ENCODE measurements around the gene CMIP.

The CMIP gene

DNA sequence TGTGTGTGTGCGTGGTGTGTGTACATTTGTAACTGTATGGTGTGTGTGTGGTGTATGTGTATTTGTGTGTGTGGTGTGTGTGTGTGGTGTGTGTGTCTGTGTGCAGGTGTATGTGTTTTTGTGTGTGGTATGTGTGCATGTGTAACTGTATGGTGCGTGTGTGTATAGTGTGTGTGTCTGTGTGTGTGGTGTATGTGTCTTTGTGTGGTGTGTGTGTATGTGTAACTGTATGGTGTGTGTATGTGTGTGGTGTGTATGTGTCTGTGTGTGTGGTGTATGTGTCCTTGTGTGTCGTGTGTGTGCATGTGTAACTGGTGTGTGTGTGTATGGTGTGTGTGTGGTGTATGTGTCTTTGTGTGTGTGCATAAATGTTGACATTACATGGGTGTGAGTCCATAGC lies 170.8 kb downstream of the CMIP start:
- TF ChIP-seq GATA3 (IDR thresholded peaks at IDR 0.05; ENCODE audit: low read depth, low read length): no peak
- TF ChIP-seq GATA2 (IDR thresholded peaks at IDR 0.05; ENCODE audit: low read depth, low read length): no peak

DNA sequence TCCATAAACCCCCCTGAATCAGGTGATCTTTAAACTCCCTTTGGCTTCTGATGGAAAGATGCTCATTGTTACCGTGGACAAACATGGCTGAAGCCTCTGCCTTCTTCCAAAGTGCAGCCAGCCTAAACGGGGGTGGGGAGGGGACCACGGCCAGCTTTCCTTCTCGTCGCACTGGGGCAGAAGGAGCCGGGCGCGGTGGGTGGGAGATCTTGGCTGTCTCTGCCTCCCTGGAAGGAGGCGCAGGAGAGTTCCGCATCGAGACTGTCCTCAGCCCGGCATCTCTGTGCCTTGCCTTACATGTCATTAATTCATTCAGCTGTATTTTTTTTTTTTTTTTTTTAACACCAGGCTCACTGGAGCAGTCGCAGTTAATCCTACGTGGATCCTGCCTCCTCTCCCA lies 171.2 kb downstream of the CMIP start:
- no peak for TF ChIP-seq GATA3 (IDR thresholded peaks at IDR 0.05; ENCODE audit: low read depth, low read length)
- TF ChIP-seq GATA2 (IDR thresholded peaks at IDR 0.05; ENCODE audit: low read depth, low read length): no peak

- TF ChIP-seq GATA2 (IDR thresholded peaks at IDR 0.05; ENCODE audit: low read depth, low read length): no peak
- TF ChIP-seq GATA3 (IDR thresholded peaks at IDR 0.05; ENCODE audit: low read depth, low read length): no peak
These were observed 171.9 kb downstream of the CMIP start for GRCh38 chr16:81616321-81617020.

DNA sequence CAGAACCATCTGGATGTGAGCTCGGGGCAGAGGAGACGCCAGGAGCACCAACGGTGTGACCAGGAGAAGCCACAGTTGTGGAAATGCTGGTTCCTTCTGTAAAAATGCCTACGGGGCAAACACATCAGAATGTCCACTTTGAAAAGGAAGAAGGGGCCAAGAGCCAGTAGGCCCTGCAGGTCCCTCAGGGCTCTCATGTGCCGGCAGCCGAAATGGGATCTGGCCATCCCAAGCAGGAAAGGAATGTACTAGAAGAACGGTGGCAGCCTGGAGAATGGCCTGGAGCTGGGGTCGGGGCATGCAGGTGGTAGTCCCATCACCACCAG lies 172.4 kb downstream of the CMIP start:
- TF ChIP-seq GATA3 (IDR thresholded peaks at IDR 0.05; ENCODE audit: low read depth, low read length) (no peak), GATA2 (IDR thresholded peaks at IDR 0.05; ENCODE audit: low read depth, low read length) (no peak)

DNA sequence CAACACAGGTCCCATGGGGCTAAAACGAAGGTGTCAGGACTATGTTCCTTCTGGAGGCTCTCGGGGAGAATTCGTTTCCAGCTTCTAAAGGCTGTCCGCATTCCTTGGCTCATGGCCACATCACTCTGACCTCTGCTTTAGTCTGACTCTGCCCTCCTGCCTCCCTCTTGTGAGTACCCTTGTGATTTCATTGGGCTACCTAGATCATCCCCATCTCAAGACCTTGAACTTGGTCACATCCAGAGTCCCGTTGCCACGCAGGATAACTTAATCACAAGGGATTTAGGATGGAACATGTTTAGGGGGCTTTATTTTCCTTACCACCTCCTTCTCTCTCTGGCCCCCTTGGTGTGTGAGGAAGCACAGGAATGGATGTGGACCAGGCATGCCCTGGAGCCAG lies 173.6 kb downstream of the CMIP start:
- TF ChIP-seq GATA3 (IDR thresholded peaks at IDR 0.05; ENCODE audit: low read depth, low read length) (no peak), GATA2 (IDR thresholded peaks at IDR 0.05; ENCODE audit: low read depth, low read length) (no peak)

DNA sequence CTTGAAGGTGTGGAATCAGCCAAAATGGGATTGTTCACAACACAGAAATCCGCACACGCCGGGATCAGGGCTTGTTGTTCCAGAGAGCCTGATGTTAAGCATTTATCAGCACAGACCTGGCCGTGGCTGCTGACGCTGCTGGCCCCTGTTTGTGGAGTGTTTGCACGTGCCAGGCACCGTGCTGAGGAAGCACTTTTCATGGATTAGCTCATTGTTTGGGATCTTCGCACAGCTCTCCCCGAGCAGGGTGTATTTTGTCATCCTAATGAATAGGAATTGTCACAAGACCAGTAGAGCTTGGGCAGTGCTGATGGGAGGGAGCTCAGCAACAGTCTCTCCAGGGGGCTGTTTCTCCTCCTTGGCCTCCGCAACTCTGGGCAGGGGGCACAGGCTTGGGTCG lies 174.1 kb downstream of the CMIP start:
- no peak for TF ChIP-seq GATA2 (IDR thresholded peaks at IDR 0.05; ENCODE audit: low read depth, low read length)

GRCh38 chr16:81620029-81620428 lies 175.4 kb downstream of the CMIP start:
- TF ChIP-seq GATA2 (IDR thresholded peaks at IDR 0.05; ENCODE audit: low read depth, low read length) (no peak), GATA3 (IDR thresholded peaks at IDR 0.05; ENCODE audit: low read depth, low read length) (no peak)

DNA sequence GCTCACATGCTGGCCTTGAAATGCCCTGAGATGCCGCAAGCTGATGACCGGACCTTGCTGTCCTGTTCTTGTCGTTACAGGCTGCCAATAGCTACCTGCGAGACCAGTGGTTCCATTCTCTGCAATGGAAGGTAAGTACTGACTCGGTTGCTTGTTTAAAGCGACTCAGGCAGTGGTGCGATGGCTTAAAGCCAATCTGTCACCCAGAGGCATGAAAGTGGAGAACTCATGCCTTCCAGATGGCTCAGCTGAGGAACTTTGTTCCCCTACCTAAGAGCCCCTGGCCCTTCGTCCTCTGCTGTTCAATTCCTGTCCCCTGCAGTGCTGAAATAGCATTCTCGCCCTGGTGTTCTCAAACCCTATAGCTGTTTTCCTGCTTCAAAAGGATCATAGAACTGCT lies 176.2 kb downstream of the CMIP start:
- TF ChIP-seq GATA3 (IDR thresholded peaks at IDR 0.05; ENCODE audit: low read depth, low read length): no peak
- TF ChIP-seq GATA2 (IDR thresholded peaks at IDR 0.05; ENCODE audit: low read depth, low read length): no peak

DNA sequence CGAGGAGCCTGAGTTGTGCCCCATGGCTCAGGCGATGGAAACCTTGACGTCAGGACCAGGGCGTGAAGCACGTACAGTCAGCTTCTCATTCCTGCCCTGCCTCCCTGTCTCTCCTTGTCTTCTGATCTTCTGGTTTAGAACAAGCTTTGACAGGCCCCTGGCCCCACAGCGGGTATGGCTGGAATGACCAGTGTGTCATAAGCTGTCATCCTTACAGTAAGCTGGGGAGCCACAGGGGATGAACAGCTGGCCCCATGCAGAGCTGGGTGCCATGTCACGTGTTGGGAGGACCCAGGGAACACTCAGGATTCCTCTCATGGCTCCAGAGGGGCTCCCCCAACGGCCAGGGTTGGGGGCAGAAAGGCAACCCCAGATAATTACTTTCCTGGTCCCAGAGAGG lies 176.9 kb downstream of the CMIP start:
- TF ChIP-seq GATA3 (IDR thresholded peaks at IDR 0.05; ENCODE audit: low read depth, low read length): no peak

DNA sequence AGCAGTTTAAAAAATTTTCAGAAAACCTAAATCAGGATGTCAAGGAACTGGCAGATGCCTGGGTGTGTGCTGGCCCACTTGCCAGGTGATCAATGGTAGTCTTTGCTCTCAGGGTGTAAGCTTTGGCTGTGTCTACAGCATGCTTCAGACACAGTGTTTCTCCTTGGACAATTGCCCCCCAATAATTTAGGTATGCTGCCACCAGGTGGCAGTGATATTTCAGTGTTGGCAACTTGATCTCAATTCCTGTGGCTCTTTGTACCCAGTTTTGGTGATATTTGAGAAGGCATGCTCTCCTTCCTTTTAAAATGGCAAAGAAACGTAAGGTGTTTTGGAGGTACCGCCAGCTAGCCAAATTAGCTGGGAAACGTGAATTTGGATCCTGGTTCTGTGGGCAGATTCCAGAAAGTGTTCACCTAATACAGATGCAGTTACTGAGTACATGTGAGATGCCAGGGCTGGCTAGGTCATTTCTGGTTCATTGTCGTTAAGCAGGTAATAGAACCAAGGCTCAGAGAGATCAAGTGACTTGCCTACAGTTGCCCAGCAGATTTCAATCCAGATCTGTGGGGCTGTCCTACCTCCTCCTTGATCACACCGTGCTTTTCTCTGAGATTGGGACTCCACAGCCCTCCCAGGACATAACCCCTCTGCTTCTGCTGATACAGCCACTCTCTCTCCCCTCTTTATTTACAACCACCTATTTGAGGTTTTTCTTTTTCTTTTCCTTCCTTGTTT lies 178.9 kb downstream of the CMIP start:
- TF ChIP-seq GATA2 (IDR thresholded peaks at IDR 0.05; ENCODE audit: low read depth, low read length) (no peak), GATA3 (IDR thresholded peaks at IDR 0.05; ENCODE audit: low read depth, low read length) (no peak)

DNA sequence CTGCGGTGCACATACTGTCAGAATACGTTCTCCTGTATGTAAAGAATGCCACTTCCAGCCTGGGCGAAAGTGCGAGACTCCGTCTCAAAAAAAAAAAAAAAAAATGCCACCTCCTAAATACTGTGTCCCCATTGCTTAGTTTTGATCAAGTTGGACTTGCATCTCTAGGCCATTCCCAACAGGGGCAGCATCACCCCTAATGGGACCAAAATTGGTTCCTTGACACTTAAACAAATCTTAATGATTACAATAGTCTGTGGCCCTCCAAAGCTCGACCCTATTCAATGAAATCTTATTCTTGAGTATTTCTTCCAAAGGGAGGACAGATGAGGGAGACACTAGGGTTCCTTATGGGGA lies 179.8 kb downstream of the CMIP start:
- no peak for TF ChIP-seq GATA3 (IDR thresholded peaks at IDR 0.05; ENCODE audit: low read depth, low read length)
- TF ChIP-seq GATA2 (IDR thresholded peaks at IDR 0.05; ENCODE audit: low read depth, low read length): no peak

GRCh38 chr16:81624760-81625543 lies 180.3 kb downstream of the CMIP start:
- TF ChIP-seq GATA2 (IDR thresholded peaks at IDR 0.05; ENCODE audit: low read depth, low read length) (no peak), GATA3 (IDR thresholded peaks at IDR 0.05; ENCODE audit: low read depth, low read length) (no peak)

GRCh38 chr16:81625544-81626153 lies 181.0 kb downstream of the CMIP start:
- TF ChIP-seq GATA3 (IDR thresholded peaks at IDR 0.05; ENCODE audit: low read depth, low read length) (no peak), GATA2 (IDR thresholded peaks at IDR 0.05; ENCODE audit: low read depth, low read length) (no peak)

GRCh38 chr16:81626181-81626674 lies 181.6 kb downstream of the CMIP start:
- TF ChIP-seq GATA3 (IDR thresholded peaks at IDR 0.05; ENCODE audit: low read depth, low read length) (no peak), GATA2 (IDR thresholded peaks at IDR 0.05; ENCODE audit: low read depth, low read length) (no peak)

All from SH-SY5Y (cell line).